ENCODE results near the gene OTOP2. TPM values are rescaled to one million over a fixed set of nuclear protein-coding genes. Genes with fewer than 3 reads are reported as not detected.

Gene OTOP2
- total RNA-seq, 1 donor from 2014 or later, result not detected

DNA sequence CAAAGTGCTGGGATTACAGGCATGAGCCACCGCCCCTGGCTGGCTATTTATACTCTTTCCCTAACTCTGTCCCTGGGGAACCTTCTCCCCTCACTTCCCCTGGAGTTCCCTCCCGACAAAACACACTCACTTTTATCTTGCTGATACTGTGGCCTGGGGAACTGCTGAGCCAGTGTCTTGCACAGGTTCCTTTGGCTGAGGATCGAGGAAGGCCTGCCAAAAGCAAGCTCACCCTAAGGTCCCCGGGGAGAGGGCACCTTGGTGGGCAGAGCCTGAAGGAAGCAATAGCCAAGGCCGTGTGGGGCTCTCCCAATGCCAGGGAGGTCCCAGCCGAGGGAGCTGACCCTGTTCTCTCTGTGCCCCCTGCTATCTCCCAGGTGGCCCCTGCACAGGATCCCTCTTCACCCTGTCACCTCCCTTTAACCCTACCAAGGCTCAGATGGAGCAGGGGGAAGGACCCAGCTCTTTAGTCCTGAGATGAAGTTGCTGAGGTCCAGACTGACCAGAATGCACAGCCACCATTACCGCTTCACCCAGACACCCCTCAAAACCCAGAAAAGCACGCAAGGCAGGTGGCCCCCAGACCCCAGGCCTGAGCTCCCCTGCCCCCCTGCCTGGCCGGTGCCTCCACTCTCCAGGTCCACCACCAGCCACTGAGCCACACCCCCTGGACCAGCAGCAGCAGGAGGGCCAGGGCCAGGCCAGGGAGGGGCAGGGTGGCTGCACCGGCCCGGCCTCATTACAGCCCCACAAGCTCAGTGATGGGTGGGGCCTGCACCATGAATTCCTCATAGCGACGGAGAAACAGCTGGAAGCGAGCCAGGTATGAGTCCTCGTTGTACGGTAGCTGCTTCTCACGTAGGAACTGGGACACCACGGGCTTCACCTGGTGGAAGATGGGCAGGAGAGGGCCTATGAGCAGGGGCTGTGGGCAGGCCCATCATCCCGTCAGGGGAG lies 46.2 kb upstream of the OTOP2 start:
- H3K27ac Mint-ChIP-seq (ENCODE audit: unreplicated experiment), result no peak overlapping the region
- H3K27me3 Mint-ChIP-seq (ENCODE audit: unreplicated experiment), result peaks cover 29% of the 10 kb centered on the region

DNA sequence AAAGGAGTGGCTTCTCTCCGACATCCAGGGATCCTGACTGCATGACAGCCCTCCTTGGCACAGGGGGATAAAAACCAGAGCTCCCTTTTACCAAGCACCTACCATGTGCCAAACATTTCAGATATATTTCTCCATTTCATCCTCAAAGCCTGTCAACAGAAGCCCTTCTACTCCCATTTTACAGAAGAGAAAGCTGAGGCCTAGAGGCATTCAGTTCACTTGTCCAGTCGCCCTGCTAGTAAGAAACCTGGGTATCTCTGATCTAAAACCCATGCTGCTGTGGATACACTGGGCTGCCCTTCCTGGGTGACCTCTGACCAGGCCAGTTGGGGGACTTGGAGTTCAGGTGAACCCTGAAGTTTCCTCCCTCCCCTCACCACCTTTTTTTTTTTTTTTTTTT lies 45.4 kb upstream of the OTOP2 start:
- no peak overlapping the region for H3K4me3 Mint-ChIP-seq (ENCODE audit: unreplicated experiment)
- no peaks in the 10 kb centered on the region for H3K36me3 Mint-ChIP-seq (ENCODE audit: unreplicated experiment)
- no peak overlapping the region for H3K27ac Mint-ChIP-seq (ENCODE audit: unreplicated experiment)
- DNase-seq (ENCODE audit: extremely low spot score, unreplicated experiment), result no peak
- H3K4me1 Mint-ChIP-seq (ENCODE audit: unreplicated experiment), result peaks cover 3% of the 10 kb centered on the region
- peaks cover 29% of the 10 kb centered on the region for H3K27me3 Mint-ChIP-seq (ENCODE audit: unreplicated experiment)
- no peaks in the 10 kb centered on the region for H3K9me3 Mint-ChIP-seq (ENCODE audit: unreplicated experiment)
- TF ChIP-seq, protein P1, sequence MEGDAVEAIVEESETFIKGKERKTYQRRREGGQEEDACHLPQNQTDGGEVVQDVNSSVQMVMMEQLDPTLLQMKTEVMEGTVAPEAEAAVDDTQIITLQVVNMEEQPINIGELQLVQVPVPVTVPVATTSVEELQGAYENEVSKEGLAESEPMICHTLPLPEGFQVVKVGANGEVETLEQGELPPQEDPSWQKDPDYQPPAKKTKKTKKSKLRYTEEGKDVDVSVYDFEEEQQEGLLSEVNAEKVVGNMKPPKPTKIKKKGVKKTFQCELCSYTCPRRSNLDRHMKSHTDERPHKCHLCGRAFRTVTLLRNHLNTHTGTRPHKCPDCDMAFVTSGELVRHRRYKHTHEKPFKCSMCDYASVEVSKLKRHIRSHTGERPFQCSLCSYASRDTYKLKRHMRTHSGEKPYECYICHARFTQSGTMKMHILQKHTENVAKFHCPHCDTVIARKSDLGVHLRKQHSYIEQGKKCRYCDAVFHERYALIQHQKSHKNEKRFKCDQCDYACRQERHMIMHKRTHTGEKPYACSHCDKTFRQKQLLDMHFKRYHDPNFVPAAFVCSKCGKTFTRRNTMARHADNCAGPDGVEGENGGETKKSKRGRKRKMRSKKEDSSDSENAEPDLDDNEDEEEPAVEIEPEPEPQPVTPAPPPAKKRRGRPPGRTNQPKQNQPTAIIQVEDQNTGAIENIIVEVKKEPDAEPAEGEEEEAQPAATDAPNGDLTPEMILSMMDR (IDR thresholded peaks at IDR 0.05), result no peak

More for the DNA sequence above, 46.2 kb upstream of the OTOP2 start:
- TF ChIP-seq, protein P1 (IDR thresholded peaks at IDR 0.05), result no peak
- no peak for DNase-seq (ENCODE audit: extremely low spot score, unreplicated experiment)
- no peaks in the 10 kb centered on the region for H3K36me3 Mint-ChIP-seq (ENCODE audit: unreplicated experiment)
- H3K4me1 Mint-ChIP-seq (ENCODE audit: unreplicated experiment), result peaks cover 5% of the 10 kb centered on the region
- H3K9me3 Mint-ChIP-seq (ENCODE audit: unreplicated experiment), result no peaks in the 10 kb centered on the region
- H3K4me3 Mint-ChIP-seq (ENCODE audit: unreplicated experiment), result no peak overlapping the region

DNA sequence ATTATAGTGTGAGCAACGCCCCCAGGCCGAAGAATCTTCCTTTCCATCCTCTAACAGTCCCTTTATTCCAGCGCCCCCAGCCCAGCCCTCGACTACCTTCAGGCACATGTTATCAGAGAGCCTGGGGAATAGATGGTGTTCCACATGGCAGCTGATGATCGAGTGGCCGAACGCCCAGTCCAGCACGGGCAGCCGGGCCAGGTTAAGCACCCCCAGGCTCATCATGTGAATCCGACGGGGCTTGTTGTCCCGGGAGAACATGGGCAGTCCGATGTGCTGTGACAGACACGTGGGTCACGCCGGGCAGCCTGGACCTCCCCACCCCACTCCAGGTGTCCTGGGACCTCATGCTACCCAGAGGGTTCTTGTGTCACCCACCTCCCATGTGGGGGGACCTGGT lies 44.8 kb upstream of the OTOP2 start:
- H3K4me1 Mint-ChIP-seq (ENCODE audit: unreplicated experiment), result no peaks in the 10 kb centered on the region
- DNase-seq (ENCODE audit: extremely low spot score, unreplicated experiment), result no peak
- no peaks in the 10 kb centered on the region for H3K36me3 Mint-ChIP-seq (ENCODE audit: unreplicated experiment)
- H3K9me3 Mint-ChIP-seq (ENCODE audit: unreplicated experiment), result no peaks in the 10 kb centered on the region
- peaks cover 32% of the 10 kb centered on the region for H3K27me3 Mint-ChIP-seq (ENCODE audit: unreplicated experiment)
- TF ChIP-seq, protein P1 (IDR thresholded peaks at IDR 0.05), result no peak
- H3K27ac Mint-ChIP-seq (ENCODE audit: unreplicated experiment), result no peak overlapping the region
- no peak overlapping the region for H3K4me3 Mint-ChIP-seq (ENCODE audit: unreplicated experiment)

DNA sequence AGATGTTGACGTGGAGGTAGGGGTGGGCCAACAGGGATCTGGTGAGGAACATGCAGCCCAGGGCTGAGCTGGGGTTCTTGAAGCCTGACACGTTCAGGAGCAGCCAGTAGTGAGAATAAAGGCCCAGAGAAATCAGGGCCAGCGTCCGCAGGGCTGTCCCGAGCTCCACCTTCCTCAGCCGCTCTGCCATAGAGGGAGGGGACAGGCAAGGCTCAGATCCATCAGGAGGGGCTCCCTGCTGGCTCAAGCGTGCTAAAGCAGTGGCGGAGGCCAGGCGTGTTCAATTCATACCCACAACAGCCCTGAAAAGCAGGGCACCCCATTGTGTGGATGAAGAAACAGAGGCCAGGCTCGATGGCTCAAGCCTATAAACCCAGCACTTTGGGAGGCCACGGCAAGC lies 43.0 kb upstream of the OTOP2 start:
- no peaks in the 10 kb centered on the region for H3K4me1 Mint-ChIP-seq (ENCODE audit: unreplicated experiment)
- no peak overlapping the region for H3K4me3 Mint-ChIP-seq (ENCODE audit: unreplicated experiment)
- DNase-seq (ENCODE audit: extremely low spot score, unreplicated experiment), result no peak
- H3K9me3 Mint-ChIP-seq (ENCODE audit: unreplicated experiment), result no peaks in the 10 kb centered on the region
- peaks cover 39% of the 10 kb centered on the region for H3K27me3 Mint-ChIP-seq (ENCODE audit: unreplicated experiment)
- H3K36me3 Mint-ChIP-seq (ENCODE audit: unreplicated experiment), result no peaks in the 10 kb centered on the region
- no peak overlapping the region for H3K27ac Mint-ChIP-seq (ENCODE audit: unreplicated experiment)
- TF ChIP-seq, protein P1 (IDR thresholded peaks at IDR 0.05), result no peak

DNA sequence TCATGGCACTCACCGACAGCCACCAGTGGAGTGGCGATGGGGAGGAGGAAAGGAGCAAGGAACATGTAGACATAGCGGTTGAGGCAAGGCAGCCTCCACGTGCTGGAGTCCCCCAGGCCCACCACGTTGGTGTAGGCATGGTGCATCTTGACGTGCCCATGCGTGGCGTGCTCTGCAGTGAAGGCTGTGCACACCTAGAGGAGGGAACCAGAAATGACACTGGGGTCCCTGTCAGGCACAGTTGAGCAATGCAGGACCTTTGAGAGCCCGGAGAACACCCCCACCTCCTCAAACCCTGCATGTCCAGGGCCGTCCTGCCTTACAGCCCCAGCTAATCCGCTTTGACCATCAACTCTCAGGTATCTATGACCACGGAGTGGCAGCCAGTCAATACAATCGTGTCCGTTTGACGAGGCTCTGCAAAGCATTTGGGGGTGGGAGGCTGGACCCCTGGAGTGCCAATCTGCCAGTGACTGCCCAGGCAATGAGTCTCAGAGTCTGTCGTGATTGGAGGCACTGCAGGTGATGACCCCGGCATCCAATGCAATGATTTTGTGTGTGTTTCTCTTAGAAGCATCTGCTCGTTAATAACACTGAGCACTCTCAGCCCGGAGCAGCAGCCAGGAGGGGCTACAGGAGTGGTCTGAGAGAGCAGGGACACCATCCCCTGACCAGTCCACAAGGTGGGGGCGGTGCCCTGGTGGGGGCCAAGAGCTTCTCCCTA lies 41.4 kb upstream of the OTOP2 start:
- Mint-ChIP-seq H3K36me3 (ENCODE audit: unreplicated experiment) (no peaks in the 10 kb centered on the region), H3K4me3 (ENCODE audit: unreplicated experiment) (no peak overlapping the region), H3K27me3 (ENCODE audit: unreplicated experiment) (peaks cover 49% of the 10 kb centered on the region), H3K4me1 (ENCODE audit: unreplicated experiment) (no peaks in the 10 kb centered on the region), H3K27ac (ENCODE audit: unreplicated experiment) (no peak overlapping the region), H3K9me3 (ENCODE audit: unreplicated experiment) (no peaks in the 10 kb centered on the region)
- TF ChIP-seq, protein P1 (IDR thresholded peaks at IDR 0.05), result no peak
- DNase-seq (ENCODE audit: extremely low spot score, unreplicated experiment), result no peak
